IMR-90 (cell line): ENCODE measurements around the gene MYO3B. TPM values are rescaled to one million over a fixed set of nuclear protein-coding genes. Genes with fewer than 3 reads are reported as not detected.
A peak's percentile ranks its signal among the peaks of the same experiment; 100 is the strongest.

Source experiments
- ATAC-seq: fragments of 200-7000 bp; cut with Tn5 transposase; 2 replicates; pipeline ENCODE4 v1.9.1; 2020; ENCODE audit warnings: low read depth, mild to moderate bottlenecking, moderate library complexity
- BruUV-seq: library from RNA; stranded (reverse); fragments of 400-500 nt; replicated peaks from 2 replicates; lab custom pipeline; 2021; lab: Mats Ljungman, UMichigan
- CTCF ChIA-PET: fragments of 300-600 bp; formaldehyde crosslinking; extraction: SDS; loops from one replicate; lab custom pipeline; 2021; ENCODE audit warnings: antibody characterized with exemption; lab: Yijun Ruan, JAX
- POLR2A ChIA-PET: fragments of 300-600 bp; sonication (Branson Sonifier 250); formaldehyde crosslinking; loops from one replicate; lab custom pipeline; 2022; ENCODE audit warnings: antibody characterized with exemption; ENCODE audit not compliant: unreplicated experiment; lab: Charles Lee
- DNase-seq: peaks from one replicate; pipeline ENCODE4 v3.0.0; 2013
- H2AFZ ChIP-seq: replicated peaks from 2 replicates; pipeline ENCODE3; 2013; ENCODE audit warnings: low read length, mild to moderate bottlenecking; ENCODE audit not compliant: poor library complexity
- H2AK5ac ChIP-seq: 2 replicates; pipeline ENCODE4 v1.6.1; 2013; ENCODE audit warnings: low read depth, low read length, inconsistent platforms
- H2AK9ac ChIP-seq: replicated peaks from 2 replicates; pipeline ENCODE3; 2013; ENCODE audit warnings: mild to moderate bottlenecking, low read depth, low read length, moderate library complexity; ENCODE audit not compliant: poor library complexity
- H2BK120ac ChIP-seq: 2 replicates; pipeline ENCODE4 v1.6.1; 2013; ENCODE audit warnings: low read depth, low read length, inconsistent platforms
- H2BK15ac ChIP-seq: 3 replicates; pipeline ENCODE4 v1.6.1; 2013; ENCODE audit warnings: low read depth, low read length, inconsistent platforms
- H2BK20ac ChIP-seq: 2 replicates; pipeline ENCODE4 v1.6.1; 2013; ENCODE audit warnings: low read depth, mild to moderate bottlenecking, inconsistent platforms, low read length, moderate library complexity
- H2BK5ac ChIP-seq: 2 replicates; pipeline ENCODE4 v1.6.1; 2013; ENCODE audit warnings: mild to moderate bottlenecking, low read depth, low read length, inconsistent platforms; ENCODE audit not compliant: poor library complexity, severe bottlenecking
- H3K14ac ChIP-seq: replicated peaks from 2 replicates; pipeline ENCODE4 v1.6.1; 2013; ENCODE audit warnings: low read depth, low read length, inconsistent platforms
- H3K18ac ChIP-seq: 2 replicates; pipeline ENCODE4 v1.6.1; 2013; ENCODE audit warnings: low read depth, low read length, control low read depth
- H3K23ac ChIP-seq: 2 replicates; pipeline ENCODE4 v1.6.1; 2013; ENCODE audit warnings: low read depth, low read length, inconsistent platforms
- H3K27ac ChIP-seq: 2 replicates; pipeline ENCODE4 v1.5.1; 2013; ENCODE audit warnings: mild to moderate bottlenecking, control low read depth, low read length; ENCODE audit not compliant: insufficient read depth
- H3K27me3 ChIP-seq: 2 replicates; pipeline ENCODE4 v1.6.1; 2013; ENCODE audit warnings: low read length; ENCODE audit not compliant: control insufficient read depth, insufficient read depth
- H3K36me3 ChIP-seq: 2 replicates; pipeline ENCODE4 v1.6.1; 2013; ENCODE audit warnings: low read length, mixed read lengths; ENCODE audit not compliant: control insufficient read depth, insufficient read depth
- H3K4ac ChIP-seq: 2 replicates; pipeline ENCODE4 v1.6.1; 2013; ENCODE audit warnings: low read depth, low read length, inconsistent platforms
- H3K4me1 ChIP-seq: 2 replicates; pipeline ENCODE4 v1.6.1; 2013; ENCODE audit warnings: low read length, mixed read lengths; ENCODE audit not compliant: control insufficient read depth, insufficient read depth
- H3K4me2 ChIP-seq: 2 replicates; pipeline ENCODE4 v1.6.1; 2013; ENCODE audit warnings: low read depth, mild to moderate bottlenecking, control low read depth, low read length, moderate library complexity
- H3K4me3 ChIP-seq: 2 replicates; pipeline ENCODE4 v1.5.1; 2013; ENCODE audit warnings: low read depth, mild to moderate bottlenecking, control low read depth, low read length, moderate library complexity; ENCODE audit not compliant: insufficient read depth
- H3K56ac ChIP-seq: 2 replicates; pipeline ENCODE4 v1.6.1; 2013; ENCODE audit warnings: low read length, inconsistent platforms; ENCODE audit not compliant: insufficient read depth; ENCODE audit errors: extremely low read depth
- H3K79me1 ChIP-seq, 2 experiments: 2 replicates each; pipeline ENCODE4 v1.6.1; 2013; ENCODE audit warnings: low read length in 2 of 2, inconsistent platforms in 1 of 2, low read depth in 1 of 2
- H3K9ac ChIP-seq: 2 replicates; pipeline ENCODE4 v1.6.1; 2013; ENCODE audit warnings: low read depth, low read length, control low read depth
- H3K9me1 ChIP-seq: 2 replicates; pipeline ENCODE4 v1.6.1; 2013; ENCODE audit warnings: low read length, inconsistent platforms; ENCODE audit not compliant: insufficient read depth
- H3K9me3 ChIP-seq: 2 replicates; pipeline ENCODE4 v1.6.1; 2013; ENCODE audit warnings: low read length; ENCODE audit not compliant: control insufficient read depth, insufficient read depth
- H4K20me1 ChIP-seq: 2 replicates; pipeline ENCODE4 v1.6.1; 2013; ENCODE audit warnings: low read length, inconsistent platforms; ENCODE audit not compliant: insufficient read depth
- H4K5ac ChIP-seq: 2 replicates; pipeline ENCODE4 v1.6.1; 2013; ENCODE audit warnings: mild to moderate bottlenecking, low read depth, low read length, control low read depth
- H4K8ac ChIP-seq, 2 experiments: 2 replicates each; pipeline ENCODE4 v1.6.1; 2013; ENCODE audit warnings: low read depth in 2 of 2, low read length in 2 of 2, control low read depth in 1 of 2, inconsistent platforms in 1 of 2
- H4K91ac ChIP-seq: 2 replicates; pipeline ENCODE4 v1.6.1; 2013; ENCODE audit warnings: low read depth, low read length, inconsistent platforms; ENCODE audit not compliant: insufficient read depth
- BHLHE40 ChIP-seq: fragments of 150-350 bp; IDR thresholded peaks from 2 replicates; pipeline ENCODE4 v1.6.1; 2016; ENCODE audit warnings: mild to moderate bottlenecking, low read depth, low read length
- CEBPB ChIP-seq: IDR thresholded peaks from 2 replicates; pipeline ENCODE4 v1.6.1; 2012; ENCODE audit warnings: low read depth, low read length, improper control_type of control experiment
- CHD1 ChIP-seq: IDR thresholded peaks from 2 replicates; pipeline ENCODE4 v1.6.1; 2012; ENCODE audit warnings: low read depth, low read length, improper control_type of control experiment
- CTCF ChIP-seq: conservative IDR thresholded peaks from 2 replicates; pipeline ENCODE4 v1.5.1; 2012; ENCODE audit warnings: mild to moderate bottlenecking, low read depth, low read length, improper control_type of control experiment
- ELK1 ChIP-seq: fragments of 150-350 bp; IDR thresholded peaks from 2 replicates; pipeline ENCODE4 v1.6.1; 2016; ENCODE audit warnings: low read depth, mild to moderate bottlenecking, low read length, moderate library complexity, borderline replicate concordance
- FOS ChIP-seq: fragments of 150-350 bp; IDR thresholded peaks from 2 replicates; pipeline ENCODE4 v1.6.1; 2016; ENCODE audit warnings: low read depth, low read length
- MAFK ChIP-seq: IDR thresholded peaks from 2 replicates; pipeline ENCODE4 v1.6.1; 2012; ENCODE audit warnings: low read depth, low read length, improper control_type of control experiment
- MAZ ChIP-seq: IDR thresholded peaks from 2 replicates; pipeline ENCODE4 v1.6.1; 2012; ENCODE audit warnings: low read depth, mild to moderate bottlenecking, low read length, improper control_type of control experiment, moderate library complexity, borderline replicate concordance
- MXI1 ChIP-seq: IDR thresholded peaks from 2 replicates; pipeline ENCODE4 v1.6.1; 2012; ENCODE audit warnings: low read depth, mild to moderate bottlenecking, low read length, moderate library complexity, borderline replicate concordance
- NFE2L2 ChIP-seq: fragments of 150-350 bp; IDR thresholded peaks from 2 replicates; pipeline ENCODE4 v1.6.1; 2016; ENCODE audit warnings: low read depth, mild to moderate bottlenecking, low read length
- POLR2A ChIP-seq: IDR thresholded peaks from 2 replicates; pipeline ENCODE4 v1.6.1; 2012; ENCODE audit warnings: mild to moderate bottlenecking, low read depth, low read length
- RAD21 ChIP-seq: IDR thresholded peaks from 2 replicates; pipeline ENCODE4 v1.6.1; 2012; ENCODE audit warnings: low read length, improper control_type of control experiment
- RCOR1 ChIP-seq: IDR thresholded peaks from 2 replicates; pipeline ENCODE4 v1.6.1; 2012; ENCODE audit warnings: mild to moderate bottlenecking, low read length, improper control_type of control experiment; ENCODE audit not compliant: insufficient replicate concordance
- RFX5 ChIP-seq: IDR thresholded peaks from 2 replicates; pipeline ENCODE4 v1.8.0; 2012; ENCODE audit warnings: low read depth, mild to moderate bottlenecking, low read length, moderate library complexity
- SMC3 ChIP-seq: fragments of 150-350 bp; IDR thresholded peaks from 2 replicates; pipeline ENCODE4 v1.6.1; 2016; ENCODE audit warnings: low read depth, mild to moderate bottlenecking, antibody characterized with exemption, low read length, moderate library complexity
- USF2 ChIP-seq: fragments of 150-350 bp; IDR thresholded peaks from 2 replicates; pipeline ENCODE4 v1.6.1; 2017; ENCODE audit warnings: mild to moderate bottlenecking, antibody characterized with exemption, low read length, low read depth
- WGBS, 2 experiments: methylation state at CpG; one replicate each; pipeline versions ENCODE4 v1.1.5 to v1.1.7; 2013; ENCODE audit warnings: missing lambda C conversion rate in 2 of 2; ENCODE audit not compliant: insufficient read length in 1 of 2; ENCODE audit errors: extremely low coverage in 2 of 2; 5-methylcytosine and 5-hydroxymethylcytosine counted together
- dilution Hi-C: fragments of 300-500 bp; cut with HindIII; formaldehyde crosslinking; loops from one replicate; pipeline ENCODE4 v1.14.3; 2018; ENCODE audit warnings: low sequenced_read_pairs; ENCODE audit not compliant: unreplicated experiment
- in situ Hi-C: fragments of 300-500 bp; cut with MboI; formaldehyde crosslinking; loops from 3 replicates; pipeline ENCODE4 v1.14.3; 2019; ENCODE audit warnings: low sequenced_read_pairs, inconsistent platforms, mixed read lengths
- intact Hi-C: fragments of 100-400 bp; cut with micrococcal nuclease; formaldehyde crosslinking; loops from 2 replicates; pipeline ENCODE4 v1.10.0; 2022
- polyA plus RNA-seq, 3 experiments: library from polyadenylated mRNA; depleted of rRNA; stranded (reverse); fragments of >200 nt; gene quantifications; 2 replicates each; pipeline ENCODE4 v1.2.3, GENCODE V29; 2012; ENCODE audit warnings: low replicate concordance in 1 of 3
- total RNA-seq: library from RNA; depleted of rRNA; stranded (reverse); fragments of >200 nt; gene quantifications from 2 replicates; pipeline ENCODE4 v1.2.3, GENCODE V29; 2012

Gene MYO3B
- total and polyA plus RNA-seq, 2 of the 4 experiments (the other 2 are of a cell fraction) = 0.02 TPM; not detected in 1

- H2BK120ac ChIP-seq = 0 out of 2 replicates have a peak overlapping the region, but pooled peaks have one; percentile 16
- no peak for TF ChIP-seq CTCF
- TF ChIP-seq RCOR1 = no peak
- TF ChIP-seq ELK1 = no peak
- TF ChIP-seq MXI1 = no peak
- no peak for TF ChIP-seq CEBPB
- TF ChIP-seq NFE2L2 = no peak
- no peak for TF ChIP-seq RAD21
- no peak for TF ChIP-seq USF2
- TF ChIP-seq MAFK = no peak
- TF ChIP-seq FOS = no peak
- no peak for TF ChIP-seq CHD1
- TF ChIP-seq MAZ = no peak
- no peak for TF ChIP-seq RFX5
- TF ChIP-seq BHLHE40 = no peak
- no peak for TF ChIP-seq SMC3
- TF ChIP-seq POLR2A = no peak
- no peak overlapping the region for H4K91ac ChIP-seq
- H4K8ac ChIP-seq = no peak overlapping the region
- no peak overlapping the region for H3K14ac ChIP-seq
- no peaks in the 10 kb centered on the region for H3K9me3 ChIP-seq
- H3K36me3 ChIP-seq = no peaks in the 10 kb centered on the region
- dilution Hi-C loops (no loop called here), in situ Hi-C loops (no loop called here), intact Hi-C loops (no loop called here)
- H3K4ac ChIP-seq = no peak overlapping the region
- no peak overlapping the region for H3K23ac ChIP-seq
- peaks cover 5% of the 10 kb centered on the region for H3K9me1 ChIP-seq
- peaks cover 11% of the 10 kb centered on the region for H3K4me1 ChIP-seq
- H2BK5ac ChIP-seq = peak overlapping the region; percentile 74
- H2AFZ ChIP-seq = peak overlapping the region; percentile 37
- H2AK9ac ChIP-seq = no peak overlapping the region
- H3K56ac ChIP-seq = no peak overlapping the region
- peak; percentile 38 for ATAC-seq
- BruUV-seq = no TSS peak
- 0 out of 4 replicates have a peak, but pooled peaks cover 0 to 3% of the 10 kb centered on the region in 2 experiments for H3K79me1 ChIP-seq
- H2BK20ac ChIP-seq = no peak overlapping the region; the same call in 1 of the 2 replicates
- DNase-seq = peak; percentile 87
- H3K4me2 ChIP-seq = no peak overlapping the region
- no peak overlapping the region for H2AK5ac ChIP-seq
- H4K20me1 ChIP-seq = no peaks in the 10 kb centered on the region
- CTCF ChIA-PET = no interaction called here
- POLR2A ChIA-PET = no interaction called here
- no peaks in the 10 kb centered on the region for H3K27me3 ChIP-seq
- 40% methylated on average over 1 of the region's 4 CpGs; no CpG with 5 or more reads in 1 of the 2 experiments for WGBS, 2 experiments
- H3K27ac ChIP-seq = peak overlapping the region; percentile 68; the same call in 1 of the 2 replicates
- H4K5ac ChIP-seq = no peak overlapping the region
- no peak overlapping the region for H3K4me3 ChIP-seq
- no peak overlapping the region for H2BK15ac ChIP-seq
- peak overlapping the region; percentile 13 for H3K18ac ChIP-seq
- no peak overlapping the region for H3K9ac ChIP-seq
Observed at GRCh38 chr2:170217778-170218251, 39.9 kb downstream of the MYO3B start.
